GM03348 (cell line): ENCODE measurements around the gene IDE.
"Not testable (repeated sequence)": the region's sequence is repeated elsewhere in the genome, so short reads cannot be mapped to it uniquely, and the experiment has no call there.

Experiments
- DNase-seq: peaks from one replicate; pipeline ENCODE4 v3.0.0; 2012; ENCODE audit warnings: low spot score

The IDE gene

DNA sequence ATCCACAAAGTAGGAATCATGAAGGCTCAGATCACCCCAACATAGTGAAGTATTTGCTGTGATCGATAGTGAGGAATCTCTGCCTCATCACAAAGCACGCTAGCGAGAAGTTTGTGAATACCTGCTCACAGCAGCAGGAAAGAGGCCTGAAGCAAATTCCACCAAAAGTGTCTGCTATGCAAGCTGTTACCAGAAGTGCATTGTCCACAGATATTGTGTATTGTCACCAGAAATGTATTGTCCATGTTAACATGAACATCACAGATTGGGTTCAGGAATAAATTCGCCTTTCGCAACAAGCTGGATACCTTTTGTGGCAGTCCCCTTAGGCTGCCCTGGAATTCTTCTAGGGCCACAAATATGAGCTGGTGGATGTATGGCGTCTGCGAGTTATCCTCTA, 155.0 kb downstream of the IDE start:
- no peak for DNase-seq

DNA sequence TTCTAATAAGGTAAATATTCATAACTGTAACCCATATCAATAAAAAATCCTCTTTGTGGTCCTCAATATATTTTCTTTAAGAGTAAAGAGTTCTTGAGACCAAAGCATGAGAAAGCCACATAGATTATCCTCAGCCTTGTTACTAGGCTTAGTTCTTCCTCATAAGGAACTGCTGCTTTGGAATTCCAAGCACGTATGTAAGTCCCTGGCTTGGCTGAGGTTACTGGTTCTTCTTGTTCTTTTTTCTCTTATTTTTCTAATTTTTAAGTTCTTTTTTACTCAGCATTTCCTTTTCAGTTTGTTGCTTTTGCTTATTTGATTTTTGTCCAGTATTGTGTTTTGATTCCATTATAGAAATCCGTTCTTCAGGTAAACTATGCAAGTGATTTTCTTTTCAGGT, 155.7 kb downstream of the IDE start:
- DNase-seq: no peak

DNA sequence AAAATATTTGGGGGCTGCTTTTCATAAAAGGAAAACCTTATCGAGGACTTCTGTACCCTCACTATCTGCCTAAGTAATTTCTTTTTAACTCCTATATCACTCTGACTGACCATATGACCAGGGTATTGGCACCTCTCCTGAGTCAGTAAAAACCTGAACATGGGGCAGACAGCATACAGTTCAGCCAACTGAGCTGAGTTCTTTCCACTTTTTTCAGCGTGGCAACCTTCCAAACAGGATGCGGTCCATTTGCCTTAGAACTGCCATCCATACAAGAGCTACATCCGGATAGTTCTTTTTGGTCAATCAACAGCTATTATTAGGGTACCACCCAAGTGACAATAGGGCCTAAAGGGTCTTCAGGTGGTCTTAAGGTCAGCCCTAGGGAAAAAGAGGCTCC, 160.4 kb downstream of the IDE start:
- no peak for DNase-seq

DNA sequence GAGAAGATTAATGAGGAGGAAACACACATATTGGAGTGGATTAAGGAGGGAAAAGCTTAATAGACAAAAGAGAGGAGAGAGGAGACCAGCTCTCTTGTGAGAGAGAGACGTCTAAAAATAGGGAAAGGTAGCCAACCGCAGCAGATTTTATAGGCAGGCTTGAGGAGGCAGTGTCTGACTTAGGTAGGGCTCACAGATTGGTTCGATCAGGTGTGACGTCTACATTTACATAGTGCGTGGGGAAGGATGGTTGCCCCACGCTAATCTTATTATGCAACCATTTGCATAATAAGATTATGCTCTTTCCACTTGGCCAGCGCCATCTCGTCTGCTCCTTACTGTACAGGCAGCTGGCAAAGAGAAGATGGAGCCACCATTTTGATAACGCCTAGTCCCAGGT, 160.9 kb downstream of the IDE start:
- DNase-seq: no peak

DNA sequence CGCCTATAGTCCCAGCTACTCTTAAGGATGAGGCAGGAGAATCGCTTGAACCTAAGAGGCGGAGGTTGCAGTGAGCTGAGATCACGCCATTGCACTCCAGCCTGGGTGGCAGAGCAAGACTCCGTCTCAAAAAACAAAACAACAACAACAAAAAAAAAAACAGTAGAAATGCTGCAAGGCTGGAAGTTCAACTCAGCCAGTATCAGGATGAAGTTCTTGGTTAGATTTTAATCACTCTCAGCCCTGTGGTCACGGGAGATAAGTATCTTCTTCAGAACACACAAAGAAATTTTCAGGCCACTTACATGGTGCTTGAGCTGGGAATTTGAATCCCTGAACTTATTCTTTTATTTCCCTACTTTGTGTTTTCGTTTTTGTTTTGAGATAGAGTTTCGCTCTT, 162.5 kb downstream of the IDE start:
- no peak for DNase-seq

DNA sequence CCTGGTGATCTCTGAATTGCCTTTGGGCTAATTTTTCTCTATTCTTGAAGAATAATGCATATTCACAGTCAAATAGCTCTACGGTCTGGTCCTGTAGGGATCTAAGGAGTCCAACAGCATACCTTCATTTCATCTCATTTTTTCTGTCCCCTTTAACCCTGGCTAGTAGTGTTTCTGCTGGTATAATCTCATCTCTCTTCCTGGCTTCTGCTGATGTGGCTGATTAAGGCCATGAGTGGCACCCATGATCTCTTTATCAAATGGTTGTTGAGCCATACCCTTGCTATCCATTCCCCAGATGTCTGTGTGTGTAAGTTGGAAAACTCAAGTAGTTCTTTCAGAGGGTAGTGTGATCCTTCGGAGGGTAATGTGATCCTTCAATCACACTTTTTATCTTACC, 163.4 kb downstream of the IDE start:
- DNase-seq: no peak

DNA sequence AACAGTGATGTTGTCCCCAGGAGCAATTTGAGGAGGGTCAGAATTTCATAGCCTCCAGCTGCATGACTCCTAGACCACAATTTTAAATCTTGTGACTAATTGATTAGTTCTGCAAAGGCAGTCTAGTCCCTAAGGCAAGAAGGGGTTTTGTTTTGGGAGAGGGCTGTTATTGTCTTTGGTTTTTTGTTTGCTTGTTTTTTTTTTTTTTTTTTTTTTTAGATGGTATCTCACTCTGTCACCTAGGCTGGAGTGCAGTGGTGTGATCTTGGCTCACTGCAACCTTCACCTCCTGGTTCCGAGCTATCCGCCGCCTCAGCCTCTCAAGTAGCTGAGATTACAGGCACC, 165.9 kb downstream of the IDE start:
- no peak for DNase-seq

DNA sequence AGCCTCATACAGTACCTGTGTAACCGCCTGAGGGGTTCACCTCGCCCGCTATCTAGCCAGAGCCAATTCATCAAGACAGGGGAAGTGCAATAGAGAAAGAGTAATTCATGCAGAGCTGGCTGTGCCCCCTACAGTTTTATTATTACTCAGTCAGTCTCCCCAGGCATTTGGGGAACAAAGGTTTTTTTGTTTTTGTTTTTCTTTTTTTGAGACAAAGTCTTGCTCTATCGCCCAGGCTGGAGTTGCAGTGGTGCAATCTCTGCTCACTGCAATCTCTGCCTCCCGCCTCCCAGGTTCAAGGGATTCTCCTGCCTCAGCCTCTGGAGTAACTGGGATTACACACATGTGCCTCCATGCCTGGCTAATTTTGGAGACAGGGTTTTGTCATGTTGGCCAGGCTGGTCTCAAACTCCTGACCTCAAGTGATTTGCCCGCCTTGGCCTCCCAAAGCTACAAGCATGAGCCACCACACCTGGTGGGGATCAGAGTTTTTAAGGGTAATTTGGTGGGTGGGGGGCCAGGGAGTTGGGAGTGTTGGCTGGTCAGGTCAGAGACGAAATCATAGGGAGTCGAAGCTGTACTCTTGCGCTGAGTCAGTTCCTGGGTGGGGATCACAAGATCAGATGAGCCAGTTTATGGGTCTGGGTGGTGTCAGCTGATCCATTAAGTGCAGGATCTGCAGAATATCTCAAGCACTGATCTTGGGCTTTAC, 166.4 kb downstream of the IDE start:
- DNase-seq: no peak

DNA sequence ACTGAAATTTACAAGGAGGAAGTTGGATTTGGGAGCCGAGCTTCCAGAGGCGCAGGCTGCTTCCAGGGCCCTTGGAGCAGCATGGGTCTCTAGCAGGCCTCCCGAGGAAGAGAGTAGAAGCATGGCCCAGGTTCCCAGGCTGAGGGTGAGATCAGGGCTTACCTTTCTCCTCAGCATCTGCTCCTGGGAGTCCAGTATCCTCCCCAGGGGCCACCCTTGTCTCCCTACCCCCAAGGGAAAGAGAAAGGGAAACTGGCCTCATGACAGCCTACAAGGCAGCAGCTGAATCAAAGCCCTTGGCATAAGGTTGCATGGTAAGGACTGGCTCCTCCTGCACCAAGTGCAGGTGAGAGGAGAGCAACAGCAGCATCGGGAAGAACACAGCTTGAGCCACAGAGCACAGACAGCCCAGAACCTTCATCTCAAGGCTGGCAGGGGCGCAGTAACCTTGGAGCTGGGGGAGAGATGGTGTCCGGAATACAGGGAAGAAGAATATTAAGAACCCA, 168.4 kb downstream of the IDE start:
- no peak for DNase-seq

DNA sequence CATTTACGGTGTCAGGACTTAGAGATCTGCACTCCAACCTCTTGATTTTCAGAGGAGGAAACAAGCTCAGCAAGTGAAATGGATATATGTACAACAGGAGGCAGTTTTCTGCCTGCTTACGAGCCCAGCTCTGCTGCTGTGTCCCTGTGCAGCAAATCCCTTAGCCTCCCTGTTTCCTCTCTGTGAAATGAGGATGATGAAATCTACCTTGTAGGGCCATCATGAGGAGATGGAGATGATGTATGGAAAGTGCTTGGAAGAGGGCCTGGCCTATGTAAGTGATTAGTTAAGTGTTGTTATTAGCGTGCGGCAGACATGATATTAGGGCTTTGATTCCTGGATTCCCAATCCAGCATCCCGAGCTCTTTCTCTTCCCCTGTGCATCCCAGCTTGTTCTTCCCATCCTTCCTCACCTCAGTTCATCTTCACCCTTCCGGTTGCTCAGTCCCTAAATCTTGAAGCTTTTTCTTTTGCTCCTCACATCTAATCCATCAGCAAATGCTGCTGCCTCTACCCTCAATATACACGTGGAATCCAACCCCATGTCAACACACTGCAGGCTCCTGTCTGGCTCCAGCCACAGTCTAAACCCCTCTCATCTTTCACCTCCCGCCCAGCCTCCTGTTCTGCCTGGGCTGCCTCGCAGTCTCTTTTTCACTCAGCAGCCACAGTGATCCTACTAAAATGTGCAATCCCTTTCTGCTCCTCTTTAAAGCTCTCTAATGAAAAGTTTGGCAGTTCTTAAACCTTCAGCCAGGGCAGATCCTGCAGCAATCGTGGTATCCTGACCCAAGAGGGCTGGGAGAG, 169.1 kb downstream of the IDE start:
- no peak for DNase-seq

DNA sequence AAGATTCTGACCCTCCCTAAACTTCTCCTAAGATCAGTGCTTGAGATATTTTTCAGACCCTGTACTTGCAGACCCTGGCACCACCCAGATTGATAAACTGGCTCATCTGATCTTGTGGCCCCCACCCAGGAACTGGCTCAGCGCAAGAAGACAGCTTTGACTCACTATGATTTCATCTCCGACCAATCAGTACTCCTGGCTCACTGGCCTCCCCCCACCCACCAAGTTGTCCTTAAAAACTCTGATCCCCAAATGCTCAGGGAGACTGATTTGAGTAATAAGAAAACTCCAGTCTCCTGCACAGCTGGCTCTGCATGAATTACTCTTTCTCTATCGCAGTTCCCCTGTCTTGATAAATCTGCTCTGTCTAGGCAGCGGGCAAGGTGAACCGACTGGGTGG, 171.7 kb downstream of the IDE start:
- DNase-seq: not testable (repeated sequence)
